HL-60 (cell line): Measurements from ENCODE around the gene U2AF2.

Source experiments
- DNase-seq, 2 experiments: peaks; one replicate each; pipeline ENCODE4 v3.0.0-alpha.2; 2010 to 2020; ENCODE audit warnings: low read depth in 1 of 2, low spot score in 1 of 2
- H3K27ac ChIP-seq: fragments of 250-450 bp; sonication (Bioruptor Pico); replicated peaks from 2 replicates; pipeline ENCODE4 v1.5.1; 2020; ENCODE audit warnings: mild to moderate bottlenecking, moderate library complexity
- H3K27me3 ChIP-seq: fragments of 250-450 bp; sonication (Bioruptor Pico); 2 replicates; pipeline ENCODE4 v1.5.1; 2021; ENCODE audit warnings: mild to moderate bottlenecking, moderate library complexity; ENCODE audit not compliant: insufficient read depth, poor library complexity, severe bottlenecking
- H3K4me3 ChIP-seq: replicated peaks from 2 replicates; pipeline ENCODE4 v1.5.1; 2011; ENCODE audit warnings: mild to moderate bottlenecking, control low read depth, low read length; ENCODE audit not compliant: insufficient read depth
- CTCF ChIP-seq: IDR thresholded peaks from one replicate; pipeline ENCODE4 v1.5.1; 2011; ENCODE audit warnings: low read length, control low read depth, inconsistent platforms; ENCODE audit not compliant: insufficient read depth
- GABPA ChIP-seq: IDR thresholded peaks from 2 replicates; pipeline ENCODE4 v1.6.1; 2012; ENCODE audit warnings: low read depth
- POLR2AphosphoS5 ChIP-seq: IDR thresholded peaks from 2 replicates; pipeline ENCODE4 v1.6.1; 2012; ENCODE audit warnings: low read depth
- REST ChIP-seq: IDR thresholded peaks from 2 replicates; pipeline ENCODE4 v1.6.1; 2012; ENCODE audit warnings: low read depth; ENCODE audit not compliant: insufficient replicate concordance
- SPI1 ChIP-seq: IDR thresholded peaks from 2 replicates; pipeline ENCODE4 v1.6.1; 2012; ENCODE audit warnings: low read depth, mild to moderate bottlenecking, borderline replicate concordance

U2AF2 gene

GRCh38 chr19:55650126-55650557 is 4.7 kb upstream of the U2AF2 start:
- H3K4me3 ChIP-seq = no peak overlapping the region

GRCh38 chr19:55650602-55651230 is 4.1 kb upstream of the U2AF2 start:
- Histone ChIP-seq H3K27me3 (no peaks in the 10 kb centered on the region), H3K27ac (no peak overlapping the region), H3K4me3 (no peak overlapping the region)
- DNase-seq = no peak
- no peak for TF ChIP-seq CTCF
- TF ChIP-seq REST = no peak
- TF ChIP-seq SPI1 = no peak
- no peak for TF ChIP-seq POLR2AphosphoS5
- TF ChIP-seq GABPA = no peak

More at GRCh38 chr19:55650126-55650557, 4.7 kb upstream of the U2AF2 start:
- TF ChIP-seq REST (no peak), GABPA (no peak), SPI1 (no peak), POLR2AphosphoS5 (no peak), CTCF (no peak)
- DNase-seq = no peak
- no peaks in the 10 kb centered on the region for H3K27me3 ChIP-seq
- H3K27ac ChIP-seq = no peak overlapping the region

DNA sequence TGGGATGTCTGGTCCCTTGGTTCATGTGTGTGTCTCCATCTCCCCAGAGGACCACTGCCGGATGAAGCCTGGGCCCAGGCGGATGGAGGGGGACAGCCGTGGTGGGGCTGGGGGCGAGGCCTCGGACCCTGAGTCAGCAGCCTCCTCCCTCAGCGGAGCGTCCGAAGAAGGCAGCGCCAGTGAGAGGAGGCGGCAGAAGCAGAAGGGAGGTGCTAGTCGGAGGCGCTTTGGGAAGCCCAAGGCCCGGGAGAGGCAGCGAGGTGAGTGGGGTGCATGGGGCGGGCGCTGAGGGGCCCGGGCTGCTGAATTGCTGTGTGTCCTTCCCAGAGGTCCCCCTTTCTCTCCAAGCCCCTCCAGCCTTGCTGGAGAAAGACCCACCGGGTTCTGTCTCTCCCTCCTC is 3.6 kb upstream of the U2AF2 start:
- H3K27ac ChIP-seq = no peak overlapping the region
- no peaks in the 10 kb centered on the region for H3K27me3 ChIP-seq
- no peak for DNase-seq
- H3K4me3 ChIP-seq = no peak overlapping the region
- TF ChIP-seq SPI1 (no peak), GABPA (no peak), POLR2AphosphoS5 (no peak), REST (no peak), CTCF (no peak)
